Measurements from ENCODE around the gene STK11. TPM values are rescaled to one million over a fixed set of nuclear protein-coding genes. Genes with fewer than 3 reads are reported as not detected.
A peak's percentile ranks its signal among the peaks of the same experiment; 100 is the strongest.

The STK11 gene
- total RNA-seq, 1 donor from 2014 or later, result 54.8 TPM

DNA sequence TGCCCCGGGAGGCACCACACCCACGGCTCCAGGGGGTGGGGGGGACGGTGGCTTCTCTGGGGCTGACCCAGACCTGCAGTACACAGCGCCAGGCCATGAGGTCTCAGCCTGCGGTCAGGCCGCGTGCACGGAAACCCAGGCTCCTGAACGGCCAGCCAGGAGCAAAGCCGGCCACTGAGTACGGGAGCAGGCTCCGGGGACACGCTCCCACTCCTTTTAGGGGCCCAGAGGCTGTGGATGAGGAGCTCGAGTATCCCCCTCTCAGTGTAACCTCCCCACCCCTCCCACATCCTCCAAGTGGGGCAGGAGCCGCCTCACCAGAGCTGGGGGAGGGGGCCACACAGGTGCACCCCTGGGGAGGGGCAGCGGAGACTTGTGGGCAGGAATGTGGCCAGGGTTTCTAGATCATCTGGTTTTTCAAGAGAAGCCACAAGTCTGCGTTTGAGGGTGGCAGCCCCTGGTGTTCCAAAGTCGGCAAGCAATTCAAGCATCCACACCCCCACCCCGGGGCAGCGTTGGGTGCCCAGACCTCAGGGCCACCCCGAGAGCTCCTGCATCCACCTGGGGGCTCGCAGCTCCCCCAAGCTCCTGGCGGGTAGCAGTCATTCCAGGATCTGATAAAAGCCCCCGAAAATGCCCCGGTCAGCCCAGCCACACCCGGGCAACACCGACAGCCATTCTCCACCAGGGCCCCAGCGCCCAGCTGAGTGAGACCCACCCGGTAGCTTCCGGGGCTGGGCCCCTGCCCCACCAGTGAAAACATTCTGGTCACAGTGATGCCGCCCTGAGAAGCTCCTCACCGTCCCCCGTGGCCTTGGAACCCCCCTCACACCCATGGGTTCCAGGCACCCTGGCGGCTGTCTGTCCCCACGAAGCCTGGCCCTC is 37.6 kb upstream of the STK11 start:
- ATAC-seq (ENCODE audit: poor library complexity) (no peak), DNase-seq (no peak)
- intact Hi-C loops (cut with DNase I), result no loop called here

DNA sequence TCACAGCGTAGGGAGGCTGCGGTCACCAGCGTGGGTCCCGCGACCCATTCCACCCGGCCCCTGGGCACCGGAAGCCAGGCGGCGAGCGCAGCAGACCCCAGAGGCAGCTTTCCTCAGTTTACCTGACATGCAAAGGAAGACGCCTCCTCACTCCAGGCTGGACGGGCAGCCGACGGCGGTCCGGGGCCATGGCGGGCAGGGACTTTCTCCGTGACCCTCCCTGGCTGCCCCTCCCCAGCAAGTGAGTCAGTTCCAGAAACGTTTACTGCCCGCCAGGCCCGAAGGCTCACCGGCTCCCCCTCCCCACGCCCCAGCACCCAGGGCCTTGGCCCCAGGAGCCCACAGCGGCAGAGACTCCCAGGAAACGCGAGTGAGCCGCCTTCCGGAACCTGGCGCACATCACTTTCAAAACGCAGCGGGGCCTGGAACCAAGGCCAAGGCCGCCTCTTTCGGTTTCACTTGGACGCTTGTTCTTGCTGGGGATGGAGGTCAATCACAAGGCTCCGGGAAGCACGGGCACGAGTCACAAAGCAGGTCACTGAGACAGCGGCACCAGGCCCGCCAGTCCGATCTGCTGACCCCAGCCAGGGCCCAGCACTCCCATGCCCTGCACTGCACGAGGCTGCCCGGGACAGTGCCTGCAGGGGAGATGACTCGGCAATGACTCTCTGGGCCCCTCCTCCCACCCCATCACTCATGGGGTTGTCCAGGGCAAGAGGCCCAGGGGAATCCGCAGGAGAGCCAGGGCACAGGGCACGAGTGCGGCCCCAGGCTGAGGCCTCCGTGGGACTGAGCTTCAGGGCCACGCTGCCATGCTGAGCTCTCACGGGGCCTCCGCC is 36.8 kb upstream of the STK11 start:
- intact Hi-C loops (cut with DNase I), result no loop called here
- ATAC-seq (ENCODE audit: poor library complexity) (no peak), DNase-seq (no peak)

DNA sequence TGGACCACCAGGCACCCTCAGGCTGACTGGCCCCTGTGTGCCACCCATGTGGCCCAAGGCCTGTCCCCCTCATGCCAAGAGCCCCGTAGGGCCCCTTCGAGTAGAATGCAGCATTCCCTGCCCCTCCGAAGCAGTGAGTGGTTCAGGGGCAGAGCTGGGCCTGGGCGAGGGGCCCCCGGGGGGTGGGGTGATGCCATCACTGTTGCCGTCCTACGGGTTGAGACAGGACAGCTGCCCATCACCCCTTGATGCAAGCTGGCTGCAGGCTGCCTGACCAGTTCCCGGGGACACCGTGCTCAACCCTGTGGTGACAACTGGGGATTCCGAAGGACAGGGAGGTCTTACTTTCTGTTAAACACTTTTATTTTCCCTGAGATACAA is 36.2 kb upstream of the STK11 start:
- ATAC-seq (ENCODE audit: poor library complexity), result no peak
- no peak for DNase-seq
- intact Hi-C loops (cut with DNase I), result no loop called here

DNA sequence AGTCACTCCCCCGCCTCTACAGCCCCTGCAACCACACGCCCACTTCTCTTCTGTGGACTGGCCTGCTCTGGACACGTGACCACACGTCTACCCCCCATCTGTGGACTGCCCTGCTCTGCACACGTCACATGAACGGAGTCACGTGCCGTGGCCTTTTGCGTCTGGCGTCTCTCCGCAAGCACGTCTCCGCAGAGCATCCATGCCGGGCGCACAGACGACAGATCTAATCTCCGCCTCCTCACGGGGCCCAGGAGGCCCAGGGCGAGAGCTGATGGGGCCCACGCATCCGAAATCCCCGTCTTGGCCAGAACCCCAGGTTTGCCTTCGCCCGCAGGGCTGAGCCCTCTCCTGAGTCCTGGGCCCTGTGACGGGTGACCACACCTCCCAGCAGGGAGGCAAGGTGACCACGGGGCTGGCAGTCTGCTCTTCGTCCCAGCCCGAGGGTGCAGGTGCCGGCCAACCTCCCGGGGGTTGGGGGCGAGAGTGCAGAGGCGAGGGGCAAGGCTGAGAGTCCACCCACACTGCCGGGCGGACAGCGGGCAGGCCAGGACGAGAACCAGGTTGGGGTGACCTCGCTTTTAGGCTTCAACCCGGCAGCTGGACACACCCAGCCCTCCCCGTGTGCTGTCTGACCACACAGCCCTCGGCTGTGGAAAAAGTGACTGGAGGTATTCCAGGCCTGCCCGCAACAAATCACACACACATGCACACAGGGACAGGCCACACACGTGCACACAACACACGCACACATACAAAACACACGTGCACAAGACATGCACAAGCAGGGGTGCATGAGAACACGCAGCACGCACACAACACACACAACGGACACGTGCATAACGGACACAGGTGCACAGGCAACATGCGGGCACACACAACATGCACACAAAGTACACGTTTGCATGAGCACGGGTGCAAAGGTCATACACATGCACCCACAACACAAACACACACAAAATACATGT is 35.4 kb upstream of the STK11 start:
- ATAC-seq (ENCODE audit: poor library complexity) (no peak), DNase-seq (no peak)
- intact Hi-C loops (cut with DNase I), result no loop called here

DNA sequence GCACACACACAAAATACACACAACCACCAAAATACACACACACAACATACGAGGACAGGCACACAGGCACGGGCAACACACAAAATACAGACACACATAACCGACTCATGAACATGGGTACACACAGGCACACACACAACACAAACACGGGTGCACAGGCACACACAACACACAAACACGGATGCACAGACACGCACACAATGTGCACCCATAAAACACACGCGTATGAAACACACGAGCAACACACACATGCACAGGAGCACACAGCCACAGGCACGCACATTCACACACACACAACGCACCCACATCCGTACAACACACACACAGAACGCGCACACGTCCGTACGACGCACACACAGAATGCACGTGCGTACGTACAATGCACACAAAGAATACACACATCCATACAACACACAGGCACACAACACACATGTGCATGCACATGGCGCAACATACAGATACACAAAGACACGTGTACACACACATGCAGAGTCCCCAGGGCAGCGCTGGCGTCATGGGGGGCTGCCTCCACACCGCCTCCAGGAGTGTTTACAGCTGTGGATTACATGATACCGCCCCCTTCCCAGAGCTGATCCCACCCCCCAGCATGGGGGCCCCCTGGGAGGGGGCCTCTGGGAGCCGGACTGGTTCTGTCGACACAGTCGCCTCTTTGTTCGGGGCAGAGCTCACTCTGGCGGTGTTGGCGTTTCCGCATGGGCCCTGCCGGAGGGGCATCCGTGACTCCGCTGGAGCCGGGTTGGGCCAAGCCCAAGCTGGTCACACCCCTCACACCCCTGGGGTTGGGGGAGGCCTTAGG is 34.4 kb upstream of the STK11 start:
- ATAC-seq (ENCODE audit: poor library complexity) (no peak), DNase-seq (no peak)
- intact Hi-C loops (cut with DNase I), result no loop called here

DNA sequence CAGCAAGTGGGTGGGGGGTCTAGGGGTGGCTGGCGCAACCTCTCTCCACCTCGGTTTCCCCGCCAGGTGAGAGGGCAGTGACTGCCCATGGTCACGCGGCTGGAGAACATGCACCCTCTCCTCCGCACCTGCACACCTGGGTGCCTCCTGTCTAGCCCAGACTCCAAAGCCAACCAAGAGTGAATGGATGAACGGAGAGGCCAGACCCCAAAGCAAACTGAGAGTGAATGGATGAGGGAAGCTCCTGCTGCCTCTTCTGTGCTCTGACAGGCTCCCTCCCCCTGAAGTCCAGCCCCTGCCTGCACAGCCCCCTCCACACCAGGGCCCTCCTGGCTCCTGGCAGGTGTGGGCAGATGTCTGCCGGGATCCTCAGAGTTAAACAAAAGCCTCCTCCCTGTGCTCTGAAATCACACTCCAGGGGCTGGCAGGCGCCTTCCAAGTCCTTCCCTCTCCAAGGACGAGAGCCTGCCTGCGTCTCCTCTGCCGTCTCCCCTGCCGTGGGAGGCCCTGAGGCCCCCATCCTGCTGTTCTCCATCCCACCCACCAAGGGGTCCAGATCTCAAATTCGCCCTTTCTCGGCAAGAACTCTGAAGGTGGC is 33.7 kb upstream of the STK11 start:
- no peak for DNase-seq
- no peak for ATAC-seq (ENCODE audit: poor library complexity)

DNA sequence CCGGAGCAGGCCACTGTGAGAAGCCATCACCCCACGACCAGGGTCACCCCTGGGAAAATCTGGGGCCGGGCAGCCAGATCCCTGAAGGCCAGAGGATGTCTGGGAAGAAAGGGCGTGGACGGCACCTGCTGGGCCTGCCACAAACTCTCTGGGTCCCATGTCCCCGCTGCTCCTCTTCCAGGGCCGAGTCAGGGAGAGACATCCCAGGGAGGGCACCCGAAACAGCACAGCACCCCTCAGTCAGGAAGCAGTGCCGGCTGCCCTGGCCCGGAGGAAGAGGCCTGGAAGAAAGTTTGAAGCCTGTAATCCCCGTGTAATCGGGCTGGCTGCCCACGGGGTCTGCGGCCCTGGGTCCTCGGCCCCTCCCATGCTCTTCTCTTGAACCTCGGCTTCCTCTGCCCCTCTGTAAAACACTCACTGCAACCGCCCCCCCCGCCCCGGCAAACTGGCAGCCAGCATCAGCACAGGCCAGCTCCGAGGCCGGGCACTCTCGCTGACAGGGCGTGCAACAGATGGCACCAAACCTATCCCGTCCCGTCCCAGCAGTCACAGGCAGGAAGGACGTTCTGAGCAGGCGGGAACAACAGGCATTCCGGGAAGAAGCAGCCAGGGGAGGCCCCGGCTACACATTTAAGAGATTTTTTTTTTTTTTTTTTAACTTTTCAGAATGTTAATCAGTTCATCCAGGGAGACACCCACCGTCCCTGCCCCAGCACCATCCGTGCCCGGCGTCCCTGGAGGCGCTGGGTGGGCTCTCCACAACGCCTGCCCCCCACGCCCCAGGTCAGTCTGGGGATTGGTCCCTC is 33.0 kb upstream of the STK11 start:
- intact Hi-C loops (cut with DNase I), result no loop called here
- ATAC-seq (ENCODE audit: poor library complexity) (peak; percentile 61), DNase-seq (peak; percentile 77)

More for the DNA sequence above, 33.7 kb upstream of the STK11 start:
- intact Hi-C loops (cut with DNase I), result no loop called here

DNA sequence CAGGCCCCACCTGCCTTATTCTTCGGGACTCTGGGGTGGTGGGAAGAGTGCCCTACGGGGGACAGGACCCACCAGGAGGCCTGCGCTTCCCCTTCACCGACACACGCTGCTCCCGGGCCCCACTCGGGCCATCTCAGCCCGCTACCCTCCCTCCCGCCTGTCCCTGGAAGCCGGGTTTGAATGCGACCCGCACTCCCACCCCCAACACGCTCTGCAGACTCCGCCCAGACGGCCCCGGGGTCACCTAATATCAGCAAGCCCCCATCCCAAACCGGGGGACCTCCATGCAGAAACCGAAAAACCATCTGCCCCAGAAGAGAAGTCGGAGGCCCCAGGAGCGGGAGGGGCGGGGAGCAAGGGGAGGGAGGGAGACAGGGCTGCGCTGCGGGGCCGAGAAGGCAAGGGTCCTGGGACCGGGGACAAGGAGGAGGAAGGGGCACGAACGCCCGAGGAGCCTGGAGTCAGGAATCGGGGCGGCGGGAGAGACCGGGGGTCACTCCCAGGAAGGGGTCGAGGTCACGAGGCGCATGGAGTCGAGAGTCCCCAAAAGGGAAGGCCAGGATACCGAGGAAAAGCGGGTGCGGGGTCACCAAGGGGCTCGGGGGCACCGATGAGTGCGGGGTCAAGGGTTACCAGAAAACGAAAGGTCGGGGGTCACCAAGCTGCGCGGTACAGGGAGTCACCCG is 32.3 kb upstream of the STK11 start:
- intact Hi-C loops (cut with DNase I), result no loop called here
- DNase-seq (no peak), ATAC-seq (ENCODE audit: poor library complexity) (peak; percentile 9)

DNA sequence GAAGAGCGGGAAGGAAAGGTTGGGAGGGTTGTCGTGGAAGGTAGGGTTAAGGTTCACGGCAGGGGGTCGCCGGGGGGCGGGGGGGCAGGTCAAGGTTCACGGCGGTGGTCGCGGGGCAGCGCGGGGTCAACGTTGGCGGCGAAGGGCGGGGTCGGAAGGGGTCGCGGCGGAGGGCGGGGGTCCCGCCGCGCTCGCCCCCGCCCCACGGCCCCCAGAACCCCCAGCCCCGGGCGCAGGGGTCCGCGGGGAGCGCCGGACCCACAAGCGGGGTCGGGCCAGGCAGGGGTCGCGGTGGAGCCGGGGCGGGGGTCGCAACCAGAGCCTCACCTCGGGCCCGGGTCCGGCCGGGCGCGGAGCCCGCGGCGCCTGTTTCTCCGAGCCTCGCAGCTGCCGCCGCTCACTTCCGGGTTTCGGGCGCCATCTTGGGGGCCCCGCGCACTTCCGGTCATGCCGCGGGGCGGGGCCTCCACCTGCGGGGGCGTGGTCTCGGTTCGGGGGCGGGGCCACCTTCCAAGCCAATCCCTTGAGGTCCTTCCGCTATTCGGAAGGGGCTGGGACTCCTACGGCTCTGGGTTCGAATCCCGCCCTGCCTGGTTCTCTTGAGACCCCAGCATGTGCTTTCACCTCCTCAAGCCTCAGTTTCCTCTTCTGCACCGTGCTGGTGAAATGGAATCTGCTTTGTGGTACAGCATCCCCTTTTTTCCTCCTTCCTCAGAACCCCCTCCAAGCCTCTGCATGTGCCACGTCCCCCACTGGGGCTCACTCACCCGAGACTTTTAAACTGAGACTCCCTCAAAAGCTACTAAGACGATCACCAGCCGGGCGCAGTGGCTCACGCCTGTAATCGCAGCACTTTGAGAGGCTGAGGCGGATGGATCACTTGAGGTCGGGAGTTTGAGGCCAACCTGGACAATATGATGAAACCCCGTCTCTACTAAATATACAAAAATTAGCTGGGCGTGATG is 31.5 kb upstream of the STK11 start, which contains the start of gene SBNO2:
TSS of gene SBNO2 (minus strand) at position 424 of the 965 bp plus-strand sequence. CDS start 19,992 bp downstream, outside the sequence.
- intact Hi-C loops (cut with DNase I), result no loop called here
- ATAC-seq (ENCODE audit: poor library complexity) (peak; percentile 91), DNase-seq (peak; percentile 93)

DNA sequence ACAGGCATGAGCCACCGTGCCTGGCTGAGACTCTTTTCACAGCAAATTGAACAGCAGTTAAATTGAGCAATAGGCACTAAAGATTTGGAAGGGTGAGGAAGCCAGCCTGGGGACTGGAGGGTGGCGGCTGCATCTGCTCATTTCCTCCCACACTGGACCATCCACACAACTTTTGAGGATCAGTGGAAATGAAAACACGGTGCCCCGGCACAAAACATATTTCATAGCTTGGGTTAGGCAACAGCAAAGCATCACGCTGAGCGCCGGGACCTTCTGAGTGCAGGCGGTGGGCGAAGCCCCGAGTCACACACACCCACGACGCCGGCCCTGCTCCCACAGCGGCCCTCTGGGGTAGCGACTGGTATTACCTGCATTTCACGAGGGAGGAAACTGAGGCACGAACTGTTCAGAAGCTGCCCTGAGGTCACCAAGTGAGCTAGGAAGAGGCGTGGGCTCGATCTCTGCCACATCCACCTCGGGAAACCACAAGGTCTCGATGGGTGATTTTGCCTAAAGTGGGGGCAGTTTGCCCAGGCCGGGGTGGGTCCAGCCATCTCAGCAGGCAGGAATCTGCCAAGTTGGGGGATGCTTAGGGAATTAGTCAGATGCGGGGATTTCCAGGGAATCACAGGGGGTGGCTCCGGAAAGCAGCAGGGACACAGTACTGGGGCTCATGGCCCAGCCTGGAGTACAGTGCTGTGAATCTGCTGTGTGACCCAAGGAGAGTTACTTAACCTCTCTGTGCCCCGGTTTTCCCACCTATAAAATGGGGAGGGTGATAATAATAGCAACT is 28.1 kb upstream of the STK11 start:
- DNase-seq, result peak; percentile 48
- intact Hi-C loops (cut with DNase I), result no loop called here
- no peak for ATAC-seq (ENCODE audit: poor library complexity)

DNA sequence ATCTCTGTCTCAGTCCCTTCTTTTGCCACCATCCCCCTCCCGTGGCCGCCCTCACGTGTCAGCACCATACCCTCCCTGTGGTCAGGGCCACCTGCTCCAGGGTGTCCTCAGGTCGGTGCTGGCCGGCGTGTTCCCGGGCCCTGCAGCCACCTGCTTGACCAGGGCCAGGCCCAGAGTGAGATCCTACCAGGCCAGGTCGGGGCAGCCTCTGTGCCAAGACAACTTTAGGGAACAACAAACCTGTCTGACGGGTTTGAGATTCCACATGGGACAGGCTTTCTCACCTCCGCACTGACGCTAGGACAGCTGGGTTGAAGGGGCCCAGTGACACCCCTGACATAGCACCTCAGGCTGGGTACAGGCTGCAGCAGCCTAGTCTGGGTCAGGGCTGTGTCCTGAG is 24.0 kb upstream of the STK11 start:
- ATAC-seq (ENCODE audit: poor library complexity) (no peak), DNase-seq (no peak)
- intact Hi-C loops (cut with DNase I), result no loop called here

DNA sequence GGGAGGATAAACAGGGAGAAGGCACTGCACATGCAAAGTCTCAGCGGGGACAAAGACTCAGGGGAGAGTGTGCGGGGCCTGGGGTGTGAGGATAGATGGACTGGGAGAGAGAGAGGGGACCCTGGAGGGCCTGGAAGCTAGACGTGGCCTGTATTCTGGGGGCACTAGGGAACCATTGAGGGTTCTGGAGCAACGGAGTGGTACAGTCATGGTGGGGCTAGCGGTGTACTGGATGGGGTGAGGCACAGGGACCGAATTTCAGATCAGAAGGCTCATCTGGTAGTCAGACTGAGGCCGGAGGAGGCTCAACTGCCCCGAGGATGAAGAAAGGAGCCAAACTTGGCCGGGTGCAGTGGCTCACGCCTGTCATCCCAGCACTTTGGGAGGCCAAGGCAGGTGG is 23.5 kb upstream of the STK11 start:
- intact Hi-C loops (cut with DNase I), result no loop called here
- DNase-seq, result no peak
- no peak for ATAC-seq (ENCODE audit: poor library complexity)

DNA sequence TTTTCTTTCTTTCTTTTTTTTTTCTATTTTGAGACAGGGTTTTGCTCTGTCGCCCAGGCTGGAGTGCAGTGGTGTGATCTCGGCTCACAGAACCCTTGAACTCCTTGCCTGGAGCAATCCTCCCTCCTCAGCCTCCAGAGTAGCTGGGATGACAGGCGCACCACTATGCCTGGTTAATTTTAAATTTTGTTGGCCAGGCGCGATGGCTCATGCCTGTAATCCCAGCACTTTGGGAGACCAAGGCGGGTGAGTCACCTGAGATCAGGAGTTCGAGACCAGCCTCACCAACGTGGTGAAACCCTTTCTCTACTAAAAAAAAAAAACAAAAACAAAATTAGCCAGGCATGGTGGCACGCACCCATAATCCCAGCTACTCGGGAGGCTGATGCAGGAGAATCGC is 22.9 kb upstream of the STK11 start:
- ATAC-seq (ENCODE audit: poor library complexity) (no peak), DNase-seq (no peak)
- intact Hi-C loops (cut with DNase I), result no loop called here

DNA sequence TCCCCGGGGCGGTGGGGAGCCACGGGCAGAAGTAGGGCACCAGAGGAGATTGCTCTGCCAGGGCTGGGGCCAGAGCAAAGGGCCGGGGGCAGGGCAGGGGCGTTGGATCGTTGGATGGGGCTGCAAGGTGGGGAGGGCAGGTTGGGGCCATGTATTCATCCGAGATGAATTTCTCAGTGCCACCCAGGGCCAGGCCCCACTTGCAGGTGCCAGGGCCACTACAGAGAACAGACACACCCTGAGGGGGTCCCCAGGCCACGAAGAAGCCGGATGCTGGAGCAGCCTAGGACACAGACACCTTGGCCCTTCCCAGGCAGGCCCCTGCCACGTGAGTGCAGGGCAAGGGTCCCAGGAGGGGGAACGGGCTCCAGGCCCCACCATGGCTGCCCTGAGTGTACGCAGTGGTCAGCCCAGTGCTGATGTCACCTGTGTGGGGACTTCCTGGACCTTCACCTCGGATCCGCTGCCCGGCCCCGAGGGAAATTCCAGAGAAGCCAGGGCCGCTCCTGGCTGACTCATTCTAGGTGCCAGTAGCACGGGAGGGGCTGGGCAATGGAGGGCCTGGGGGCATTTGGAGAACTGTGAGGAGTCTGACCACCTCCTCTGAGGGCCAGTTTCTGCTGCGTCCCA is 21.9 kb upstream of the STK11 start:
- DNase-seq (no peak), ATAC-seq (ENCODE audit: poor library complexity) (no peak)
- intact Hi-C loops (cut with DNase I), result no loop called here
